Measurements from ENCODE around the gene C9.

C9 gene

GRCh38 chr5:39301406-39301805, 62.9 kb downstream of the C9 start:
- ATAC-seq (ENCODE audit: insufficient read depth, low read depth) (no peak), DNase-seq (no peak)
- Histone ChIP-seq H3K27me3 (ENCODE audit: insufficient read depth, low read length, poor library complexity) (no peaks in the 10 kb centered on the region), H3K4me2 (ENCODE audit: insufficient read depth, low read length) (no peak overlapping the region), H3K4me1 (ENCODE audit: insufficient read depth, low read length) (no peaks in the 10 kb centered on the region), H4K20me1 (ENCODE audit: insufficient read depth, low read length) (no peaks in the 10 kb centered on the region), H3K9me3 (ENCODE audit: insufficient read depth, low read length, severe bottlenecking) (peaks cover 6% of the 10 kb centered on the region), H3K36me3 (ENCODE audit: insufficient read depth, low read length) (no peaks in the 10 kb centered on the region), H2AFZ (ENCODE audit: low read depth, low read length) (no peak overlapping the region), H3K79me2 (ENCODE audit: insufficient read depth, low read length) (no peaks in the 10 kb centered on the region), H3K9ac (ENCODE audit: low read depth, low read length) (no peak overlapping the region), H3K27ac (ENCODE audit: low read length) (no peak overlapping the region), H3K4me3 (ENCODE audit: low read depth in 1 of 2, low read length in 2 of 2) (no peak overlapping the region)
- TF ChIP-seq EZH2 (IDR thresholded peaks at IDR 0.05; ENCODE audit: borderline replicate concordance, low read depth, low read length, severe bottlenecking) (no peak), CTCF (IDR thresholded peaks at IDR 0.05; ENCODE audit: borderline replicate concordance, extremely low read depth, low read length, poor library complexity, severe bottlenecking) (no peak)

GRCh38 chr5:39299962-39300361, 64.3 kb downstream of the C9 start:
- Histone ChIP-seq H3K36me3 (ENCODE audit: insufficient read depth, low read length) (no peaks in the 10 kb centered on the region), H3K27me3 (ENCODE audit: insufficient read depth, low read length, poor library complexity) (no peaks in the 10 kb centered on the region), H3K9ac (ENCODE audit: low read depth, low read length) (no peak overlapping the region), H3K4me2 (ENCODE audit: insufficient read depth, low read length) (no peak overlapping the region), H4K20me1 (ENCODE audit: insufficient read depth, low read length) (no peaks in the 10 kb centered on the region), H3K9me3 (ENCODE audit: insufficient read depth, low read length, severe bottlenecking) (peaks cover 6% of the 10 kb centered on the region), H3K4me1 (ENCODE audit: insufficient read depth, low read length) (no peaks in the 10 kb centered on the region), H3K27ac (ENCODE audit: low read length) (no peak overlapping the region), H3K4me3 (ENCODE audit: low read depth in 1 of 2, low read length in 2 of 2) (no peak overlapping the region), H2AFZ (ENCODE audit: low read depth, low read length) (no peak overlapping the region), H3K79me2 (ENCODE audit: insufficient read depth, low read length) (no peaks in the 10 kb centered on the region)
- DNase-seq (no peak), ATAC-seq (ENCODE audit: insufficient read depth, low read depth) (no peak)
- no peak for TF ChIP-seq CTCF (IDR thresholded peaks at IDR 0.05; ENCODE audit: borderline replicate concordance, extremely low read depth, low read length, poor library complexity, severe bottlenecking)
- TF ChIP-seq EZH2 (IDR thresholded peaks at IDR 0.05; ENCODE audit: borderline replicate concordance, low read depth, low read length, severe bottlenecking), result no peak

GRCh38 chr5:39294736-39295135, 69.6 kb downstream of the C9 start:
- no peak overlapping the region for H2AFZ ChIP-seq (ENCODE audit: low read depth, low read length)
- H3K27ac ChIP-seq (ENCODE audit: low read length), result no peak overlapping the region
- H4K20me1 ChIP-seq (ENCODE audit: insufficient read depth, low read length), result no peaks in the 10 kb centered on the region
- H3K4me2 ChIP-seq (ENCODE audit: insufficient read depth, low read length), result no peak overlapping the region
- H3K4me3 ChIP-seq (ENCODE audit: low read depth in 1 of 2, low read length in 2 of 2), result no peak overlapping the region
- H3K79me2 ChIP-seq (ENCODE audit: insufficient read depth, low read length), result no peaks in the 10 kb centered on the region
- H3K36me3 ChIP-seq (ENCODE audit: insufficient read depth, low read length), result no peaks in the 10 kb centered on the region
- no peak for ATAC-seq (ENCODE audit: insufficient read depth, low read depth)
- H3K4me1 ChIP-seq (ENCODE audit: insufficient read depth, low read length), result no peaks in the 10 kb centered on the region
- TF ChIP-seq EZH2 (IDR thresholded peaks at IDR 0.05; ENCODE audit: borderline replicate concordance, low read depth, low read length, severe bottlenecking), result no peak
- H3K9ac ChIP-seq (ENCODE audit: low read depth, low read length), result no peak overlapping the region
- H3K9me3 ChIP-seq (ENCODE audit: insufficient read depth, low read length, severe bottlenecking), result peaks cover 6% of the 10 kb centered on the region
- no peak for DNase-seq
- H3K27me3 ChIP-seq (ENCODE audit: insufficient read depth, low read length, poor library complexity), result no peaks in the 10 kb centered on the region

GRCh38 chr5:39284552-39284951, 79.7 kb downstream of the C9 start:
- Histone ChIP-seq H3K27me3 (ENCODE audit: insufficient read depth, low read length, poor library complexity) (no peaks in the 10 kb centered on the region), H2AFZ (ENCODE audit: low read depth, low read length) (no peak overlapping the region), H3K36me3 (ENCODE audit: insufficient read depth, low read length) (peaks cover 3% of the 10 kb centered on the region; the same call in 1 of the 2 replicates), H3K9ac (ENCODE audit: low read depth, low read length) (no peak overlapping the region), H3K9me3 (ENCODE audit: insufficient read depth, low read length, severe bottlenecking) (peaks cover 4% of the 10 kb centered on the region), H4K20me1 (ENCODE audit: insufficient read depth, low read length) (no peaks in the 10 kb centered on the region), H3K4me1 (ENCODE audit: insufficient read depth, low read length) (peaks cover 12% of the 10 kb centered on the region), H3K4me2 (ENCODE audit: insufficient read depth, low read length) (no peak overlapping the region), H3K4me3 (ENCODE audit: low read depth in 1 of 2, low read length in 2 of 2) (no peak overlapping the region), H3K27ac (ENCODE audit: low read length) (no peak overlapping the region), H3K79me2 (ENCODE audit: insufficient read depth, low read length) (no peaks in the 10 kb centered on the region)
- ATAC-seq (ENCODE audit: insufficient read depth, low read depth), result no peak
- TF ChIP-seq EZH2 (IDR thresholded peaks at IDR 0.05; ENCODE audit: borderline replicate concordance, low read depth, low read length, severe bottlenecking) (no peak), CTCF (IDR thresholded peaks at IDR 0.05; ENCODE audit: borderline replicate concordance, extremely low read depth, low read length, poor library complexity, severe bottlenecking) (no peak)
- no peak for DNase-seq
